Pancreas (tissue), 10 donors: Measurements from ENCODE around the gene PRDM16. TPM values are rescaled to one million over a fixed set of nuclear protein-coding genes. Genes with fewer than 3 reads are reported as not detected.

Source experiments
- ATAC-seq, 4 donors: fragments of 200-7000 bp; cut with Tn5 transposase; one replicate each; pipeline versions ENCODE4 v1.8.0 to v1.9.1; 2020; ENCODE audit warnings: mild to moderate bottlenecking in 4 of 4, moderate library complexity in 4 of 4
- DNase-seq, 6 donors: peaks; one replicate each; pipeline ENCODE4 v3.0.0-alpha.2; 2020
- FAIRE-seq: peaks from 2 replicates; lab custom pipeline; 2012; peaks lifted over from hg19 to GRCh38; lab: Jason Lieb, UNC
- H3K27ac ChIP-seq, 4 donors: fragments of 200-600 bp; sonication (generic); 1 replicate in 3 of 4; 2 replicates in 1 of 4; pipeline versions ENCODE4 v1.5.0 to v1.8.0; 2020
- H3K27me3 ChIP-seq, 4 donors: fragments of 200-600 bp; one replicate each; pipeline ENCODE4 v1.8.0; 2021
- H3K36me3 ChIP-seq, 3 donors: fragments of 200-600 bp; sonication (generic) in 1 of 3; one replicate each; pipeline versions ENCODE4 v1.5.0 to v1.8.0; 2020 to 2021
- H3K4me1 ChIP-seq, 3 donors: fragments of 200-600 bp; one replicate each; pipeline ENCODE4 v1.8.0; 2021
- H3K4me3 ChIP-seq, 4 donors: fragments of 200-600 bp; sonication (generic) in 2 of 4; one replicate each; pipeline versions ENCODE4 v1.5.0 to v1.8.0; 2020 to 2021
- H3K9me3 ChIP-seq, 4 donors: fragments of 200-600 bp; one replicate each; pipeline ENCODE4 v1.8.0; 2021
- WGBS, 2 donors: extraction: QIAGEN DNeasy Blood & Tissue Kit; methylation state at CpG; one replicate each; pipeline ENCODE4 v1.1.7; 2013; 5-methylcytosine and 5-hydroxymethylcytosine counted together
- intact Hi-C, 3 donors: fragments of 100-400 bp; cut with DNase I; formaldehyde crosslinking; loops; one replicate each; pipeline versions ENCODE4 v1.11.1 to v1.14.2; 2022
- polyA plus RNA-seq, 2 donors: library from polyadenylated mRNA; stranded (reverse); fragments of 200-250 nt; gene quantifications; one replicate each; pipeline ENCODE4 v1.2.3, GENCODE V29; 2013
- total RNA-seq, 6 donors: library from RNA; stranded (reverse); fragmentation: NEBNext Ultra II Directional in 4 of 6; extraction: Animal tissue kit (Norgen Biotek cat#: 25700) in 4 of 6; gene quantifications; one replicate each; pipeline versions ENCODE4 v1.2.1 to v1.2.4, GENCODE V29; 2021 to 2023
- TF ChIP-seq, protein P1 (sequence below), 4 donors: fragments of 200-600 bp; sonication (generic) in 3 of 4; IDR thresholded peaks; one replicate each; pipeline versions ENCODE4 v1.5.0 to v1.8.0; 2021; ENCODE audit warnings: antibody characterized with exemption in 4 of 4
- donor health status: healthy with polysubstance abuse.
- donor health status: DM: no; HTN: no; CAD: no; lungs with moderate emphysema.
- donor health status: DM: no; HTN: no; CAD: no.
- donor health status: control.
- donor health status: control.
- donor health status: Bipolar disorder and iron deficiency.
- donor health status: DM: yes; HTN: yes; CAD: no.
- donor health status: DM: no; HTN: no; CAD: no.
- donor health status: DM: no; HTN: no; CAD: no.
- donor health status: DM: yes; HTN: yes; CAD: no.

PRDM16 gene
- total and polyA plus RNA-seq, 8 donors, result 6.6 to 19.2 (median 14.9) TPM

GRCh38 chr1:3196577-3197245 lies 127.7 kb downstream of the PRDM16 start:
- no peaks in the 10 kb centered on the region for H3K9me3 ChIP-seq
- 92 to 94% methylated on average over 10 to 17 of the region's 17 CpGs for whole genome bisulfite sequencing, 2 donors
- no peak for FAIRE-seq
- no peaks in the 10 kb centered on the region for H3K4me1 ChIP-seq
- no peak overlapping the region for H3K4me3 ChIP-seq
- DNase-seq, result no peak
- TF ChIP-seq, protein P1, sequence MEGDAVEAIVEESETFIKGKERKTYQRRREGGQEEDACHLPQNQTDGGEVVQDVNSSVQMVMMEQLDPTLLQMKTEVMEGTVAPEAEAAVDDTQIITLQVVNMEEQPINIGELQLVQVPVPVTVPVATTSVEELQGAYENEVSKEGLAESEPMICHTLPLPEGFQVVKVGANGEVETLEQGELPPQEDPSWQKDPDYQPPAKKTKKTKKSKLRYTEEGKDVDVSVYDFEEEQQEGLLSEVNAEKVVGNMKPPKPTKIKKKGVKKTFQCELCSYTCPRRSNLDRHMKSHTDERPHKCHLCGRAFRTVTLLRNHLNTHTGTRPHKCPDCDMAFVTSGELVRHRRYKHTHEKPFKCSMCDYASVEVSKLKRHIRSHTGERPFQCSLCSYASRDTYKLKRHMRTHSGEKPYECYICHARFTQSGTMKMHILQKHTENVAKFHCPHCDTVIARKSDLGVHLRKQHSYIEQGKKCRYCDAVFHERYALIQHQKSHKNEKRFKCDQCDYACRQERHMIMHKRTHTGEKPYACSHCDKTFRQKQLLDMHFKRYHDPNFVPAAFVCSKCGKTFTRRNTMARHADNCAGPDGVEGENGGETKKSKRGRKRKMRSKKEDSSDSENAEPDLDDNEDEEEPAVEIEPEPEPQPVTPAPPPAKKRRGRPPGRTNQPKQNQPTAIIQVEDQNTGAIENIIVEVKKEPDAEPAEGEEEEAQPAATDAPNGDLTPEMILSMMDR (IDR thresholded peaks at IDR 0.05), result no peak
- H3K27ac ChIP-seq, result no peak overlapping the region
- H3K27me3 ChIP-seq, result no peaks in the 10 kb centered on the region
- no peaks in the 10 kb centered on the region for H3K36me3 ChIP-seq
- intact Hi-C loops, result no loop called here
- ATAC-seq, result no peak

GRCh38 chr1:3197781-3198316 lies 128.8 kb downstream of the PRDM16 start:
- Histone ChIP-seq H3K4me3 (no peak overlapping the region), H3K9me3 (no peaks in the 10 kb centered on the region), H3K27me3 (no peaks in the 10 kb centered on the region), H3K36me3 (no peaks in the 10 kb centered on the region), H3K27ac (no peak overlapping the region), H3K4me1 (no peaks in the 10 kb centered on the region)
- intact Hi-C loops, result no loop called here
- ATAC-seq (no peak), FAIRE-seq (no peak), DNase-seq (no peak)
- 90 to 91% methylated on average over 22 of the region's 22 CpGs for WGBS, 2 donors
- TF ChIP-seq, protein P1 (IDR thresholded peaks at IDR 0.05), result no peak

- Histone ChIP-seq H3K36me3 (no peaks in the 10 kb centered on the region), H3K4me3 (no peak overlapping the region), H3K9me3 (no peaks in the 10 kb centered on the region), H3K4me1 (no peaks in the 10 kb centered on the region), H3K27me3 (no peaks in the 10 kb centered on the region), H3K27ac (no peak overlapping the region)
- TF ChIP-seq, protein P1 (IDR thresholded peaks at IDR 0.05), result no peak
- 82 to 83% methylated on average over 40 of the region's 40 CpGs for WGBS, 2 donors
- FAIRE-seq (no peak), DNase-seq (no peak), ATAC-seq (no peak)
- intact Hi-C loops, result no loop called here
Observed at GRCh38 chr1:3198371-3199271, 129.6 kb downstream of the PRDM16 start.

DNA sequence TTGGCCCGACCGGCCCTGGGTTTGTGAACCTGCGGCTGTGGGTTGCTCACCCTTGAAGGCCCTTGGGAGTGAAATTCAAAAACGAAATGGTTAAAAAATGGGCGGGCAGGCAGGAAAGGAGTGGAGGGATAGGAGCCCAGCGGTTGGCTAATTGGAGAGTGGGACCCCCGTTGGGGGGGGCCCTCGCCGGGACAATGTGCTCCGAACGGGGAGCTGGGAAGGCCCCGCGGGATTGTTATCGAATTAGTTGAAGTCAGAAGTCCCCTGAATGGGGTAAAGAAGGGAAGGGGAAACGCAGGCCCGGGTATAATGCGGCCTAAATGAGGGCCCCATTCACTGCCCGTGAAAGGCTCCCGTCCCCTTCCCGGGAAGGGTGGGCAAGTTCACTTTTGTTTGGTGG lies 135.7 kb downstream of the PRDM16 start:
- no peak for ATAC-seq
- Histone ChIP-seq H3K4me1 (peaks cover 13 to 14% (median 13%) of the 10 kb centered on the region in 3 donors), H3K27me3 (no peaks in the 10 kb centered on the region), H3K9me3 (no peaks in the 10 kb centered on the region), H3K36me3 (no peaks in the 10 kb centered on the region), H3K4me3 (no peak overlapping the region), H3K27ac (no peak overlapping the region)
- FAIRE-seq, result no peak
- DNase-seq, result no peak
- TF ChIP-seq, protein P1 (IDR thresholded peaks at IDR 0.05), result no peak
- intact Hi-C loops, result no loop called here
- WGBS, 2 donors, result 71 to 79% methylated on average over 19 to 20 of the region's 20 CpGs
